Muscle of leg (tissue), 11 donors: ENCODE data around the gene KIF5A. TPM values are rescaled to one million over a fixed set of nuclear protein-coding genes. Genes with fewer than 3 reads are reported as not detected.

Experiments
- DNase-seq: peaks from one replicate; pipeline ENCODE4 v3.0.0; 2013
- H3K27ac ChIP-seq: one replicate; pipeline ENCODE4 v1.5.1; 2013; ENCODE audit warnings: mild to moderate bottlenecking, low read length, control low read depth
- H3K27me3 ChIP-seq: one replicate; pipeline ENCODE4 v1.6.1; 2013; ENCODE audit warnings: low read length; ENCODE audit not compliant: control insufficient read depth, insufficient read depth
- H3K36me3 ChIP-seq: one replicate; pipeline ENCODE4 v1.6.1; 2013; ENCODE audit warnings: low read length; ENCODE audit not compliant: control insufficient read depth, insufficient read depth
- H3K4me1 ChIP-seq: one replicate; pipeline ENCODE4 v1.6.1; 2013; ENCODE audit warnings: low read length; ENCODE audit not compliant: control insufficient read depth, insufficient read depth
- H3K4me3 ChIP-seq: one replicate; pipeline ENCODE4 v1.5.1; 2013; ENCODE audit warnings: low read length, control low read depth
- H3K9me3 ChIP-seq: replicated peaks from 2 replicates; pipeline ENCODE4 v1.6.1; 2013; ENCODE audit warnings: low read depth, low read length; ENCODE audit not compliant: control insufficient read depth
- WGBS: methylation state at CpG from one replicate; pipeline ENCODE4 v1.1.5; 2013; ENCODE audit warnings: missing lambda C conversion rate; ENCODE audit not compliant: insufficient coverage; 5-methylcytosine and 5-hydroxymethylcytosine counted together
- polyA plus RNA-seq, 8 donors: library from polyadenylated mRNA; unstranded; fragments of 120-200 nt; gene quantifications; one replicate each; pipeline versions ENCODE4 v1.2.1 to v1.2.3, GENCODE V29; 2013; ENCODE audit warnings: inconsistent platforms in 1 of 8, low replicate concordance in 1 of 8; ENCODE audit not compliant: insufficient read length in 8 of 8, insufficient read depth in 1 of 8
- total RNA-seq: library from RNA; stranded (reverse); fragments of 120-200 nt; gene quantifications from one replicate; pipeline ENCODE4 v1.2.4, GENCODE V29; 2013

KIF5A gene
- total and polyA plus RNA-seq, 9 donors = 0.04 to 0.85 (median 0.11) TPM; not detected in 1

- H3K9me3 ChIP-seq = no peaks in the 10 kb centered on the region
- H3K27ac ChIP-seq = no peak overlapping the region
- DNase-seq = no peak
- H3K27me3 ChIP-seq = no peaks in the 10 kb centered on the region
- no peaks in the 10 kb centered on the region for H3K4me1 ChIP-seq
- H3K4me3 ChIP-seq = no peak overlapping the region
- whole genome bisulfite sequencing = 54% methylated on average over 3 of the region's 6 CpGs
- H3K36me3 ChIP-seq = peaks cover 84% of the 10 kb centered on the region
Measured at GRCh38 chr12:57535764-57536596, 13.9 kb upstream of the KIF5A start.

GRCh38 chr12:57536597-57536942, 13.3 kb upstream of the KIF5A start:
- Histone ChIP-seq H3K36me3 (peaks cover 84% of the 10 kb centered on the region), H3K9me3 (no peaks in the 10 kb centered on the region), H3K27me3 (no peaks in the 10 kb centered on the region), H3K27ac (no peak overlapping the region), H3K4me1 (no peaks in the 10 kb centered on the region), H3K4me3 (no peak overlapping the region)
- 100% methylated on average over 1 of the region's 1 CpG for WGBS
- no peak for DNase-seq

- no peak for DNase-seq
- Histone ChIP-seq H3K27ac (no peak overlapping the region), H3K27me3 (no peaks in the 10 kb centered on the region), H3K36me3 (peaks cover 65% of the 10 kb centered on the region), H3K4me3 (no peak overlapping the region), H3K4me1 (no peaks in the 10 kb centered on the region), H3K9me3 (no peaks in the 10 kb centered on the region)
- WGBS = 86% methylated on average over 2 of the region's 5 CpGs
Measured at GRCh38 chr12:57539134-57539768, 10.6 kb upstream of the KIF5A start.

- Histone ChIP-seq H3K27ac (no peak overlapping the region), H3K4me1 (peaks cover 5% of the 10 kb centered on the region), H3K27me3 (no peaks in the 10 kb centered on the region), H3K9me3 (no peaks in the 10 kb centered on the region), H3K36me3 (peaks cover 48% of the 10 kb centered on the region), H3K4me3 (no peak overlapping the region)
- WGBS = 80% methylated on average over 1 of the region's 2 CpGs
- no peak for DNase-seq
Measured at GRCh38 chr12:57541001-57541400, 8.8 kb upstream of the KIF5A start.

- no peak for DNase-seq
- H3K27me3 ChIP-seq = no peaks in the 10 kb centered on the region
- peaks cover 41% of the 10 kb centered on the region for H3K36me3 ChIP-seq
- H3K9me3 ChIP-seq = no peaks in the 10 kb centered on the region
- peaks cover 10% of the 10 kb centered on the region for H3K4me1 ChIP-seq
- no peak overlapping the region for H3K27ac ChIP-seq
- WGBS = 57% methylated on average over 1 of the region's 2 CpGs
- no peak overlapping the region for H3K4me3 ChIP-seq
Measured at GRCh38 chr12:57541717-57542116, 8.1 kb upstream of the KIF5A start.

- no peaks in the 10 kb centered on the region for H3K9me3 ChIP-seq
- DNase-seq = no peak
- peaks cover 10% of the 10 kb centered on the region for H3K4me1 ChIP-seq
- peaks cover 25% of the 10 kb centered on the region for H3K36me3 ChIP-seq
- H3K4me3 ChIP-seq = no peak overlapping the region
- H3K27me3 ChIP-seq = peaks cover 4% of the 10 kb centered on the region
- no peak overlapping the region for H3K27ac ChIP-seq
- 90% methylated on average over 1 of the region's 2 CpGs for WGBS
Measured at GRCh38 chr12:57543581-57543980, 6.3 kb upstream of the KIF5A start.

- H3K4me1 ChIP-seq = peaks cover 13% of the 10 kb centered on the region
- no peaks in the 10 kb centered on the region for H3K9me3 ChIP-seq
- peaks cover 13% of the 10 kb centered on the region for H3K36me3 ChIP-seq
- H3K27ac ChIP-seq = peak overlapping the region; percentile 78
- peaks cover 27% of the 10 kb centered on the region for H3K27me3 ChIP-seq
- WGBS = 67% methylated on average over 7 of the region's 15 CpGs
- peak overlapping the region; percentile 99 for H3K4me3 ChIP-seq
- DNase-seq = no peak
Measured at GRCh38 chr12:57545809-57546437, 3.9 kb upstream of the KIF5A start.

- Histone ChIP-seq H3K27me3 (peaks cover 33% of the 10 kb centered on the region), H3K36me3 (peaks cover 5% of the 10 kb centered on the region), H3K4me1 (peaks cover 13% of the 10 kb centered on the region), H3K4me3 (peak within 1 kb of the TSS; percentile 99), H3K27ac (peak within 1 kb of the TSS; percentile 78), H3K9me3 (no peaks in the 10 kb centered on the region)
- under 1% methylated on average over 56 of the region's 56 CpGs for WGBS
- DNase-seq = peak; percentile 99
Measured at GRCh38 chr12:57546438-57547287, 3.2 kb upstream of the KIF5A start, which contains the start of gene DCTN2. Gene DCTN2 (minus strand): TSS chr12:57547192. CDS start chr12:57547063, 129 bp downstream.

GRCh38 chr12:57547288-57548012, 2.4 kb upstream of the KIF5A start:
- Histone ChIP-seq H3K9me3 (no peaks in the 10 kb centered on the region), H3K27me3 (peaks cover 41% of the 10 kb centered on the region), H3K36me3 (peaks cover 2% of the 10 kb centered on the region), H3K27ac (no peak overlapping the region), H3K4me1 (peaks cover 13% of the 10 kb centered on the region), H3K4me3 (peak overlapping the region; percentile 99)
- WGBS = no CpG with 5 or more reads among the region's 9 CpGs
- DNase-seq = no peak
